ENCODE results near the gene CARD19.
"Not testable (repeated sequence)": the region's sequence is repeated elsewhere in the genome, so short reads cannot be mapped to it uniquely, and the experiment has no call there.

Gene CARD19

GRCh38 chr9:93108291-93109041 is 12.4 kb downstream of the CARD19 start:
- no peak for DNase-seq

- no peak for DNase-seq
Observed at GRCh38 chr9:93110311-93110855, 14.4 kb downstream of the CARD19 start.

- no peak for DNase-seq
Observed at GRCh38 chr9:93111001-93111370, 15.0 kb downstream of the CARD19 start.

- no peak for DNase-seq
Observed at GRCh38 chr9:93111371-93112115, 15.5 kb downstream of the CARD19 start.

GRCh38 chr9:93112116-93112863 is 16.3 kb downstream of the CARD19 start:
- no peak for DNase-seq

GRCh38 chr9:93112864-93113389 is 16.9 kb downstream of the CARD19 start:
- no peak for DNase-seq

- no peak for DNase-seq
Observed at GRCh38 chr9:93114169-93114983, 18.4 kb downstream of the CARD19 start.

- no peak for DNase-seq
Observed at GRCh38 chr9:93114984-93115335, 18.9 kb downstream of the CARD19 start.

- no peak for DNase-seq
Observed at GRCh38 chr9:93115486-93116071, 19.6 kb downstream of the CARD19 start.

- DNase-seq: no peak
Observed at GRCh38 chr9:93116072-93116961, 20.3 kb downstream of the CARD19 start.

GRCh38 chr9:93117521-93117920 is 21.5 kb downstream of the CARD19 start:
- not testable (repeated sequence) for DNase-seq

GRCh38 chr9:93117924-93118862 is 22.2 kb downstream of the CARD19 start:
- no peak for DNase-seq

GRCh38 chr9:93118863-93119702 is 23.1 kb downstream of the CARD19 start:
- DNase-seq: no peak

GRCh38 chr9:93119703-93119952 is 23.6 kb downstream of the CARD19 start:
- DNase-seq: no peak

GRCh38 chr9:93119953-93120845 is 24.2 kb downstream of the CARD19 start:
- peak; percentile 56 for DNase-seq

- DNase-seq: no peak
Observed at GRCh38 chr9:93120846-93121315, 24.9 kb downstream of the CARD19 start.

GRCh38 chr9:93121316-93122241 is 25.6 kb downstream of the CARD19 start:
- DNase-seq: no peak

Data from SIG-M5 (cell line).